ENCODE measurements around the gene REEP1.

DNA sequence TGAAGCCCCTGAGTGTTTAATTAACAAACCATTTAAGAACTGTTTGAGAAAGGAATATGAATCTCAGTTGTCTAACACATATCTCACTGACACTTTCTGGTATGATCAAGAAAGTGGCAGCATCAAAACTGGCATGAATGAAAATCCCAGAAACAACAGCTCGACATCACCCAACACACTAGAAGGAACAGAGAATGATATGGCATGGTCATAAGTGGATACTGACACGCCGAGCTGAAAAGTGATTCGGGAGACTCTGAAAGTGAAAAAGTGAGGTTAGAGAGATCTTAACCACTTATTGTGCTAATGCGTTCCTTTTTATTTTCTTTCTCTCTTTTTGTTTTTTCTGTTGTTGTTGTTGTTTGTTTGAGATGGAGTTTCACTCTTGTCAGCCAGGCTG is 100.3 kb downstream of the REEP1 start:
- TF ChIP-seq, protein P1, sequence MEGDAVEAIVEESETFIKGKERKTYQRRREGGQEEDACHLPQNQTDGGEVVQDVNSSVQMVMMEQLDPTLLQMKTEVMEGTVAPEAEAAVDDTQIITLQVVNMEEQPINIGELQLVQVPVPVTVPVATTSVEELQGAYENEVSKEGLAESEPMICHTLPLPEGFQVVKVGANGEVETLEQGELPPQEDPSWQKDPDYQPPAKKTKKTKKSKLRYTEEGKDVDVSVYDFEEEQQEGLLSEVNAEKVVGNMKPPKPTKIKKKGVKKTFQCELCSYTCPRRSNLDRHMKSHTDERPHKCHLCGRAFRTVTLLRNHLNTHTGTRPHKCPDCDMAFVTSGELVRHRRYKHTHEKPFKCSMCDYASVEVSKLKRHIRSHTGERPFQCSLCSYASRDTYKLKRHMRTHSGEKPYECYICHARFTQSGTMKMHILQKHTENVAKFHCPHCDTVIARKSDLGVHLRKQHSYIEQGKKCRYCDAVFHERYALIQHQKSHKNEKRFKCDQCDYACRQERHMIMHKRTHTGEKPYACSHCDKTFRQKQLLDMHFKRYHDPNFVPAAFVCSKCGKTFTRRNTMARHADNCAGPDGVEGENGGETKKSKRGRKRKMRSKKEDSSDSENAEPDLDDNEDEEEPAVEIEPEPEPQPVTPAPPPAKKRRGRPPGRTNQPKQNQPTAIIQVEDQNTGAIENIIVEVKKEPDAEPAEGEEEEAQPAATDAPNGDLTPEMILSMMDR (IDR thresholded peaks at IDR 0.05), result no peak
- TF ChIP-seq POLR2A (IDR thresholded peaks at IDR 0.05), result no peak

Data from Peyer's patch (tissue), 4 donors.